Activated CD8-positive, alpha-beta memory T cell treated with anti-CD3 and anti-CD28 coated beads for 1 hour (primary cell): ENCODE results near the gene ADAMTS3.
"Not testable (repeated sequence)": the region's sequence is repeated elsewhere in the genome, so short reads cannot be mapped to it uniquely, and the experiment has no call there.

ENCODE experiments used
- DNase-seq, 2 donors: peaks; one replicate each; pipeline ENCODE4 v3.0.0-alpha.2; 2020; ENCODE audit warnings: low read depth in 1 of 2; ENCODE audit errors: extremely low read depth in 1 of 2

ADAMTS3 gene

GRCh38 chr4:72553540-72554337, 15.3 kb downstream of the ADAMTS3 start:
- no peak for DNase-seq

GRCh38 chr4:72552447-72552846, 16.6 kb downstream of the ADAMTS3 start:
- no peak for DNase-seq

DNA sequence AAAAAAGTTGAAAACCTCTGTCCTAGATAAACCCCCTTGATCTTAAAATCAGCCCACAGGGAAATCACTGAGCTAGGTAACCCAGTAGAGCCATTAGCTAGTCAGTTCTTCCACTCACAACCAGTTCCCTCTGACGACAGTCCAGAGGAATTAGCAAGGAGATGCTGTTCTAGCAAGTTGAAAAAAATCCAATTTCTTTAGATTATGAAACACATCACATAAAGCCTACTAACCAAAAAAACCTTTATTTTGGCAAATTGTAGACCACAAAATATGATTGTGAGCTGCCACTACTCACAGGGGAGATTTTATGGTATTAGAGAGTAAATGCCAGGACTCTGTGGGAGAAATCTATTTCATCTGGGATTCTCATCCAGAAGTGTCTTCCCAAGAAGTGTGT, 22.6 kb downstream of the ADAMTS3 start:
- DNase-seq, result no peak

DNA sequence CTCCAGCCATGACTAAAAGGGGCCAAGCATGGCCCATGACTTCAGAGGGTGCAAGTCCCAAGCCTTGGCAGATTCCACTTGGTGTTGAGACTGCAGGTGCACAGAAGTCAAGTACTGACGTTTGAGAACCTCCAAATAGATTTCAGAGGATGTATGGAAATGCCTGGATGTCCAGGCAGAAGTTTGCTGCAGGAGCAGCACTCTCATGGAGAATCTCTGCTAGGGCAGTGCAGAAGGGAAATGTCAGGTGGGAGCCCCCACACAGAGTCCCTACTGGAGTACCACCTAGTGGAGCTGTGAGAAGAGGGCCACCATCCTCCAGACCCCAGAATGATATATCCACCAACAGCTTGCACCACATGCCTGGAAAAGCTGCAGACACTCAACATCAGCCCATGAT, 28.3 kb downstream of the ADAMTS3 start:
- not testable (repeated sequence) for DNase-seq

GRCh38 chr4:72538006-72538405, 31.0 kb downstream of the ADAMTS3 start:
- no peak for DNase-seq

- no peak for DNase-seq
Observed at GRCh38 chr4:72536443-72536842, 32.6 kb downstream of the ADAMTS3 start.

DNA sequence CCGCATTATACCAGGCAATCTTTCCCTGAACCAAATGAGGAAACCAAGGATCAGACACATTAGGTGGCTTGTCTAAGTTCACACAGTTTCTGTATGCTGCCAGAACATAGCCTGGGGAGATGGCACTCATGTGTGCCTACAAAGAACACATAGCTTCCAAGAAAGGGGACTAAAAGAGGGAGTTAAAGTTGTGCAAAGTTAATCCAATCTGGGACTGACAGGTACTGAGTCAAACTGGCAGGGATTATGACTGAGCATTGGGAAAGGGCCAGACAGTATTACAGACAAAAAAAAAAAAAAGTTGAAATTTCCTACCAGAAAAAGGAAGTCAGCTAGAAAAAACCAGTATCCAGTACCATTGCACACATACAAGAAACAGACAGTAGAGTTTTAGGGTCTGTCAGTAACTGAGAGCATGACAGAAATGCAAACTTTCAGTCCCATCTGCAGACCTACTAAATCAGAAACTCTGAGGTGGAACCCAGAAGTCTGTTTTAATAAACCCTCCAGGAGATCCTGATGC, 37.2 kb downstream of the ADAMTS3 start:
- no peak for DNase-seq

- no peak for DNase-seq
Observed at GRCh38 chr4:72531322-72531721, 37.7 kb downstream of the ADAMTS3 start.

- DNase-seq, result no peak
Observed at GRCh38 chr4:72529148-72529822, 39.7 kb downstream of the ADAMTS3 start.

- no peak for DNase-seq
Observed at GRCh38 chr4:72527038-72527646, 41.9 kb downstream of the ADAMTS3 start.

DNA sequence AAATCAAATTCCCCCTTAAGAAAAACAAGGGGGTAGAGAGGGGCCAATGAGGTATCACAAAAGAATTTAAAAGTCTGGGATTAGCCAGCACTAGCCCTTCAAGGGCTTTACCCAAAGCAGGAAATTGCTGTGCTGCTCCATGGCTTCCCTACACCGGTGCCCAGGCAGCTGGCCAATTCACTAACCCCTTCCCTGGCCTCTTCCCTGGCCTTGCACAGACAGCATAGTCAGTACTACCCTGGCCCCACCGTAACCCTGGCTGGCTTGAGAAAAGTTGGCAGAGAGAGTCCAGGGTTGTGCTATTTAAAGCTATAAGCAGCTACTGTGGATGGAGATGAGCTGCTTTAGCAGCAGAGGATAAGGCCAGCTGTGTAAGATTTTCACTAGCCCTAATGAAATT, 43.1 kb downstream of the ADAMTS3 start:
- DNase-seq, result no peak

GRCh38 chr4:72522440-72522839, 46.6 kb downstream of the ADAMTS3 start:
- DNase-seq, result no peak

- DNase-seq, result no peak
Observed at GRCh38 chr4:72513227-72513626, 55.8 kb downstream of the ADAMTS3 start.

DNA sequence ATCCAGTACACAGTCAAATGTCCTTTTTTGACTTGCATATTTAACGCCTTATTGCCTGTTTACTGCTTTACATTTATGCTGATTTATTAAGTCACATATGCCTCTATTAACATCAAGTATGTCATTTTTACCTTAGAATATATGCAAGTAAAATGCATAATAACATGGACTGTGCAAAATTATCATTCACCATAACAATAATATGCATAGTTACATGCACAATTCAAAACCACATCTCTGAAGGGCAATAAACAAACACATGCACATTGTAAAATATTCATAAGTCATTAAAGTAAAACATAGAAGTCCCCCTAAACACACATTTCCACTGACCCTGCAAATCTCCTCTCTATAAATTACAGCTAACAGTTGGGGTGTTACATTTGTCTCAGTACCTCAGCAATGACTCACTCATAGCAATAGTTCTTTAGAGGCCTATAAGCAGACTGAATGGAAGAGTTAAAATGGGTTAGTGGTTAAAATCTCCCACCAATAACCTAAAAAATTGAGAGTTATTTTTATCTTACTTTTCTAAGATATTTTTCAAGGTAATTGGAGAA, 61.1 kb downstream of the ADAMTS3 start:
- DNase-seq, result no peak

DNA sequence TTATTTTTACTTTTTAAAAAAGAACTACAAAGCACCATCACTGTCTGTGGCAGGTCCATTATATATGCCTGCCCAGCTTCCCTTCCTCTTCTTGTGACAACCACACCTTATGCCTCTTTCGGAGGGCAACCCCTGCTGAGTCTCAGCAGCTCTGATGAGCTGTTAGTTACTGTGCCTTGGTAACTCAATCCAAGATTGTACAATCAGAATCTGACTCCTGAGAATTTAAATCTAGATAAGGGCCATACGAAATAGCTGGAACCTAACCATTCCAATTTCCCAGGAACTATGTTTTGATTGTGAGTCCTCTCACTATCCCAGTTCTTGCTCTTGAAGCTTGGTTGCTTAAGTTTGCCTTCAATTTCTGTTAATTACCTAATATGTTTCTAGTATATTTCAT, 61.9 kb downstream of the ADAMTS3 start:
- no peak for DNase-seq

DNA sequence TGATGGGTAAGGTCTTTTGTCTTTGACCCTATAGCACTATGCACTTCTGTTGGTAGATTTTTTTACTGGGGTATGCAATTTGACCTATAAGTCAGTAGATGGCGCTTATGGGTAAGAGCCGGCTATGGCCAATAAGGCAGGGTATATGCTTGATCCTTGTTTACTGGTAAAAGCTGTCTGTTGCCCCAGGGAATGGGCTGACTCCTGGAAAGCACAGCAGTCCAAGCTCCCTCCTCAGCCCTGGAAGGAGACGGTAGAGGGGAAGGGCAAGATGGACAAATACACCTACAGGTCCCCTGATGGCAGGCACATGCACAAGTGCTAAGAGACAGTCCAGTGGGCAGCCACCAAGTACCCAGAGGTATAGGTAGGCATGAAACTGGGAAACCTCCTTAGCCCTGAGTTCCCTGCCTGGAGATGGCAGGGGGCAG, 63.7 kb downstream of the ADAMTS3 start:
- no peak for DNase-seq

- DNase-seq, result no peak
Observed at GRCh38 chr4:72500214-72500613, 68.8 kb downstream of the ADAMTS3 start.

DNA sequence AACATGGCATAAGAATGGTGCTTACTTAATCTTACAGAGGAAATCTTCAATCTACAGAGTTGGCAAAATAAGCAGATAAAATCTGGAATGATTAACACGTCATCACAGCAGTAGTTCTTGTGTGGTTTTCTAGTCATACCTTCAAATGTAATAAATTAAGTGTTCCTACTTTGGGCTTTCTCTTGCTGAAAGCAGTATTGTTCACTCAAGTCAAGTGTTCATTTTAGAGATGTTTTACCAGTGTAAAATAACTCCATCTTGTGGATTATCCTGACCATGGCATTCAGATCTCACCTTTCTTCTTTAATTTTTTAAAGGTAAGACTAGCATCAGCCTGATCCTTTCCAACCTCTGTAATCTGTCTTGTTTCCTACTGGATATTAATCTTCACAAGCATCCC, 72.9 kb downstream of the ADAMTS3 start:
- no peak for DNase-seq

DNA sequence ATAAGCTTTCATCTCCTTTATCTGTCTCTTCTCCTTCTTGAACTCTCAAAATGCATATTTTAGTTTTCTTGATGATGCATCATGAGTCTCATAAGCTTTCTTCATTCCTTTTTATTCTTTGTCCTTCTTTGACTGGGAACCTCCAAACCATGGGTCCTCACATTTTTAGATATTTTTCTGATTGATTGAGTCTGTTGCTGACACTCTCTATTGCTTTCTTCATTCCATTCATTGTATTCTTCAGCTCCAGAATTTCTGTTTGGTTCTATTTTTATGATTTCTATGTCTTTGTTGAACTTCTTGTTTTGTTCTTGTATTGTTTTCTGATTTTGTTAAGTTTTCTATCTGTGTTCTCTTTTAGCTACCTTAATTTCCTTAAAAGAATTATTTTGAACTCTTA, 74.9 kb downstream of the ADAMTS3 start:
- no peak for DNase-seq

GRCh38 chr4:72489267-72489666, 79.8 kb downstream of the ADAMTS3 start:
- no peak for DNase-seq

DNA sequence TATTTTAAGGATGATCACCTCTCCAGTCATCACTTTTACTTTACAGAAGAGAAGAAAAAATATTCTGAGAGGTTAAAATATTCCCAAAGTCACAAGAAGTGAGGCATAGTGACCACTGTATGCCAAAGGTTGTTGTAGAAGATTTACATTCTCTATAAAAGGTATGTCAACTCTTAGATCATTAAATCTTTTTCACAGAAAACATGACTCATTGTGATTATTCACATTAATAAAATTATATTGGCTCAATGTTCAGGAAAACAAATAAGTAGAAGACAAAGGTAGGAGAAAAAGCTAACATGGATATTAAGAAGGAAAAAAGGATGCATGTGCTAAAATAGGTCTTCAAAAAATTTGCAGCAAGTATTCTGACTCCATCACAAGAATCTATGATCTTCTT, 82.0 kb downstream of the ADAMTS3 start:
- no peak for DNase-seq
